IMR-90 (cell line): Measurements from ENCODE around the gene RAB19. TPM values are rescaled to one million over a fixed set of nuclear protein-coding genes. Genes with fewer than 3 reads are reported as not detected.

Experiments
- ATAC-seq: fragments of 200-7000 bp; cut with Tn5 transposase; 2 replicates; pipeline ENCODE4 v1.9.1; 2020; ENCODE audit warnings: low read depth, mild to moderate bottlenecking, moderate library complexity
- BruUV-seq: library from RNA; stranded (reverse); fragments of 400-500 nt; replicated peaks from 2 replicates; lab custom pipeline; 2021; lab: Mats Ljungman, UMichigan
- CTCF ChIA-PET: fragments of 300-600 bp; formaldehyde crosslinking; extraction: SDS; loops from one replicate; lab custom pipeline; 2021; ENCODE audit warnings: antibody characterized with exemption; lab: Yijun Ruan, JAX
- POLR2A ChIA-PET: fragments of 300-600 bp; sonication (Branson Sonifier 250); formaldehyde crosslinking; loops from one replicate; lab custom pipeline; 2022; ENCODE audit warnings: antibody characterized with exemption; ENCODE audit not compliant: unreplicated experiment; lab: Charles Lee
- DNase-seq: peaks from one replicate; pipeline ENCODE4 v3.0.0; 2013
- H2AFZ ChIP-seq: replicated peaks from 2 replicates; pipeline ENCODE3; 2013; ENCODE audit warnings: low read length, mild to moderate bottlenecking; ENCODE audit not compliant: poor library complexity
- H2AK5ac ChIP-seq: 2 replicates; pipeline ENCODE4 v1.6.1; 2013; ENCODE audit warnings: low read depth, low read length, inconsistent platforms
- H2AK9ac ChIP-seq: replicated peaks from 2 replicates; pipeline ENCODE3; 2013; ENCODE audit warnings: mild to moderate bottlenecking, low read depth, low read length, moderate library complexity; ENCODE audit not compliant: poor library complexity
- H2BK120ac ChIP-seq: 2 replicates; pipeline ENCODE4 v1.6.1; 2013; ENCODE audit warnings: low read depth, low read length, inconsistent platforms
- H2BK15ac ChIP-seq: 3 replicates; pipeline ENCODE4 v1.6.1; 2013; ENCODE audit warnings: low read depth, low read length, inconsistent platforms
- H2BK20ac ChIP-seq: 2 replicates; pipeline ENCODE4 v1.6.1; 2013; ENCODE audit warnings: low read depth, mild to moderate bottlenecking, inconsistent platforms, low read length, moderate library complexity
- H2BK5ac ChIP-seq: 2 replicates; pipeline ENCODE4 v1.6.1; 2013; ENCODE audit warnings: mild to moderate bottlenecking, low read depth, low read length, inconsistent platforms; ENCODE audit not compliant: poor library complexity, severe bottlenecking
- H3K14ac ChIP-seq: replicated peaks from 2 replicates; pipeline ENCODE4 v1.6.1; 2013; ENCODE audit warnings: low read depth, low read length, inconsistent platforms
- H3K18ac ChIP-seq: 2 replicates; pipeline ENCODE4 v1.6.1; 2013; ENCODE audit warnings: low read depth, low read length, control low read depth
- H3K23ac ChIP-seq: 2 replicates; pipeline ENCODE4 v1.6.1; 2013; ENCODE audit warnings: low read depth, low read length, inconsistent platforms
- H3K27ac ChIP-seq: 2 replicates; pipeline ENCODE4 v1.5.1; 2013; ENCODE audit warnings: mild to moderate bottlenecking, control low read depth, low read length; ENCODE audit not compliant: insufficient read depth
- H3K27me3 ChIP-seq: 2 replicates; pipeline ENCODE4 v1.6.1; 2013; ENCODE audit warnings: low read length; ENCODE audit not compliant: control insufficient read depth, insufficient read depth
- H3K36me3 ChIP-seq: 2 replicates; pipeline ENCODE4 v1.6.1; 2013; ENCODE audit warnings: low read length, mixed read lengths; ENCODE audit not compliant: control insufficient read depth, insufficient read depth
- H3K4ac ChIP-seq: 2 replicates; pipeline ENCODE4 v1.6.1; 2013; ENCODE audit warnings: low read depth, low read length, inconsistent platforms
- H3K4me1 ChIP-seq: 2 replicates; pipeline ENCODE4 v1.6.1; 2013; ENCODE audit warnings: low read length, mixed read lengths; ENCODE audit not compliant: control insufficient read depth, insufficient read depth
- H3K4me2 ChIP-seq: 2 replicates; pipeline ENCODE4 v1.6.1; 2013; ENCODE audit warnings: low read depth, mild to moderate bottlenecking, control low read depth, low read length, moderate library complexity
- H3K4me3 ChIP-seq: 2 replicates; pipeline ENCODE4 v1.5.1; 2013; ENCODE audit warnings: low read depth, mild to moderate bottlenecking, control low read depth, low read length, moderate library complexity; ENCODE audit not compliant: insufficient read depth
- H3K56ac ChIP-seq: 2 replicates; pipeline ENCODE4 v1.6.1; 2013; ENCODE audit warnings: low read length, inconsistent platforms; ENCODE audit not compliant: insufficient read depth; ENCODE audit errors: extremely low read depth
- H3K79me1 ChIP-seq, 2 experiments: 2 replicates each; pipeline ENCODE4 v1.6.1; 2013; ENCODE audit warnings: low read length in 2 of 2, inconsistent platforms in 1 of 2, low read depth in 1 of 2
- H3K9ac ChIP-seq: 2 replicates; pipeline ENCODE4 v1.6.1; 2013; ENCODE audit warnings: low read depth, low read length, control low read depth
- H3K9me1 ChIP-seq: 2 replicates; pipeline ENCODE4 v1.6.1; 2013; ENCODE audit warnings: low read length, inconsistent platforms; ENCODE audit not compliant: insufficient read depth
- H3K9me3 ChIP-seq: 2 replicates; pipeline ENCODE4 v1.6.1; 2013; ENCODE audit warnings: low read length; ENCODE audit not compliant: control insufficient read depth, insufficient read depth
- H4K20me1 ChIP-seq: 2 replicates; pipeline ENCODE4 v1.6.1; 2013; ENCODE audit warnings: low read length, inconsistent platforms; ENCODE audit not compliant: insufficient read depth
- H4K5ac ChIP-seq: 2 replicates; pipeline ENCODE4 v1.6.1; 2013; ENCODE audit warnings: mild to moderate bottlenecking, low read depth, low read length, control low read depth
- H4K8ac ChIP-seq, 2 experiments: 2 replicates each; pipeline ENCODE4 v1.6.1; 2013; ENCODE audit warnings: low read depth in 2 of 2, low read length in 2 of 2, control low read depth in 1 of 2, inconsistent platforms in 1 of 2
- H4K91ac ChIP-seq: 2 replicates; pipeline ENCODE4 v1.6.1; 2013; ENCODE audit warnings: low read depth, low read length, inconsistent platforms; ENCODE audit not compliant: insufficient read depth
- BHLHE40 ChIP-seq: fragments of 150-350 bp; IDR thresholded peaks from 2 replicates; pipeline ENCODE4 v1.6.1; 2016; ENCODE audit warnings: mild to moderate bottlenecking, low read depth, low read length
- CEBPB ChIP-seq: IDR thresholded peaks from 2 replicates; pipeline ENCODE4 v1.6.1; 2012; ENCODE audit warnings: low read depth, low read length, improper control_type of control experiment
- FOS ChIP-seq: fragments of 150-350 bp; IDR thresholded peaks from 2 replicates; pipeline ENCODE4 v1.6.1; 2016; ENCODE audit warnings: low read depth, low read length
- MAFK ChIP-seq: IDR thresholded peaks from 2 replicates; pipeline ENCODE4 v1.6.1; 2012; ENCODE audit warnings: low read depth, low read length, improper control_type of control experiment
- MXI1 ChIP-seq: IDR thresholded peaks from 2 replicates; pipeline ENCODE4 v1.6.1; 2012; ENCODE audit warnings: low read depth, mild to moderate bottlenecking, low read length, moderate library complexity, borderline replicate concordance
- NFE2L2 ChIP-seq: fragments of 150-350 bp; IDR thresholded peaks from 2 replicates; pipeline ENCODE4 v1.6.1; 2016; ENCODE audit warnings: low read depth, mild to moderate bottlenecking, low read length
- POLR2A ChIP-seq: IDR thresholded peaks from 2 replicates; pipeline ENCODE4 v1.6.1; 2012; ENCODE audit warnings: mild to moderate bottlenecking, low read depth, low read length
- RAD21 ChIP-seq: IDR thresholded peaks from 2 replicates; pipeline ENCODE4 v1.6.1; 2012; ENCODE audit warnings: low read length, improper control_type of control experiment
- SMC3 ChIP-seq: fragments of 150-350 bp; IDR thresholded peaks from 2 replicates; pipeline ENCODE4 v1.6.1; 2016; ENCODE audit warnings: low read depth, mild to moderate bottlenecking, antibody characterized with exemption, low read length, moderate library complexity
- WGBS, 2 experiments: methylation state at CpG; one replicate each; pipeline versions ENCODE4 v1.1.5 to v1.1.7; 2013; ENCODE audit warnings: missing lambda C conversion rate in 2 of 2; ENCODE audit not compliant: insufficient read length in 1 of 2; ENCODE audit errors: extremely low coverage in 2 of 2; 5-methylcytosine and 5-hydroxymethylcytosine counted together
- dilution Hi-C: fragments of 300-500 bp; cut with HindIII; formaldehyde crosslinking; loops from one replicate; pipeline ENCODE4 v1.14.3; 2018; ENCODE audit warnings: low sequenced_read_pairs; ENCODE audit not compliant: unreplicated experiment
- in situ Hi-C: fragments of 300-500 bp; cut with MboI; formaldehyde crosslinking; loops from 3 replicates; pipeline ENCODE4 v1.14.3; 2019; ENCODE audit warnings: low sequenced_read_pairs, inconsistent platforms, mixed read lengths
- intact Hi-C: fragments of 100-400 bp; cut with micrococcal nuclease; formaldehyde crosslinking; loops from 2 replicates; pipeline ENCODE4 v1.10.0; 2022
- polyA plus RNA-seq, 3 experiments: library from polyadenylated mRNA; depleted of rRNA; stranded (reverse); fragments of >200 nt; gene quantifications; 2 replicates each; pipeline ENCODE4 v1.2.3, GENCODE V29; 2012; ENCODE audit warnings: low replicate concordance in 1 of 3
- total RNA-seq: library from RNA; depleted of rRNA; stranded (reverse); fragments of >200 nt; gene quantifications from 2 replicates; pipeline ENCODE4 v1.2.3, GENCODE V29; 2012
- TF ChIP-seq, protein P1 (sequence below): fragments of 150-350 bp; IDR thresholded peaks from 2 replicates; pipeline ENCODE4 v1.6.1; 2016; ENCODE audit warnings: low read depth, mild to moderate bottlenecking, low read length, moderate library complexity, borderline replicate concordance
- TF ChIP-seq, protein P2 (sequence below): conservative IDR thresholded peaks from 2 replicates; pipeline ENCODE4 v1.5.1; 2012; ENCODE audit warnings: mild to moderate bottlenecking, low read depth, low read length, improper control_type of control experiment
- TF ChIP-seq, protein P3 (sequence below): fragments of 150-350 bp; IDR thresholded peaks from 2 replicates; pipeline ENCODE4 v1.6.1; 2017; ENCODE audit warnings: mild to moderate bottlenecking, antibody characterized with exemption, low read length, low read depth

RAB19 gene
- total and polyA plus RNA-seq, 2 of the 4 experiments (the other 2 are of a cell fraction) = not detected

DNA sequence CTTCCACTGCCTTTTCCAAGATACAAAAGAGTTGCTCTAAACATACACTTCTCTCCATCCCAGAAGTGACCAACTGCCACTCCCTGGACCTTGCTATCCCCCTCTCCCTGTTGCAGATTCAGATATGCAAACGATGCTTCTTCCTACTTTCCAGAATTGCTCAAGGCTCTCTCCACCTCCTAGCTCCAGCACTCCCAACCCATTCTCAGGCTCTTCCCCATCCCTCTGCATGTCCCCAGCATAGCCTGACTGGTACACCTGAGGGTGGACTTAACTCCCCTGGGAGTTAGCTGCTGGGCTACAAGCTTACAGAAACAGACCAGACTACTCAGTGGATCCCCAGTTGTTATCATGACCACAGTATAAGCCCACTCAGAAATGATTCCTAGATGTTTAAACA lies 47.9 kb downstream of the RAB19 start:
- H2BK15ac ChIP-seq = no peak overlapping the region
- H3K27ac ChIP-seq = no peak overlapping the region
- intact Hi-C loops = no loop called here
- no peak overlapping the region for H3K56ac ChIP-seq
- in situ Hi-C loops = no loop called here
- no peak overlapping the region for H3K23ac ChIP-seq
- no peaks in the 10 kb centered on the region for H4K20me1 ChIP-seq
- ChIA-PET POLR2A (no interaction called here), CTCF (interaction anchor here (0.6 kb wide), 1 partner anchor 1098 kb away, joined by 5 read pairs; no protein-coding TSS in a partner anchor)
- no peak for DNase-seq
- no peak overlapping the region for H4K91ac ChIP-seq
- H2AK5ac ChIP-seq = no peak overlapping the region
- H3K79me1 ChIP-seq = peaks cover 4 to 6% of the 10 kb centered on the region in 2 experiments; a peak in 2 of 4 replicates
- no peak overlapping the region for H3K14ac ChIP-seq
- no CpG with 5 or more reads among the region's 1 CpG for WGBS, 2 experiments
- no peaks in the 10 kb centered on the region for H3K27me3 ChIP-seq
- no peak overlapping the region for H3K4me2 ChIP-seq
- no peak overlapping the region for H3K4me3 ChIP-seq
- H2AFZ ChIP-seq = no peak overlapping the region
- no peak overlapping the region for H2AK9ac ChIP-seq
- no peak overlapping the region for H3K4ac ChIP-seq
- BruUV-seq = no TSS peak
- H3K9ac ChIP-seq = no peak overlapping the region
- H3K4me1 ChIP-seq = no peaks in the 10 kb centered on the region
- H3K36me3 ChIP-seq = peaks cover 28% of the 10 kb centered on the region
- H4K5ac ChIP-seq = no peak overlapping the region
- H2BK120ac ChIP-seq = no peak overlapping the region
- no peaks in the 10 kb centered on the region for H3K9me3 ChIP-seq
- no peak overlapping the region for H2BK5ac ChIP-seq
- no peak for TF ChIP-seq SMC3
- TF ChIP-seq, protein P1, sequence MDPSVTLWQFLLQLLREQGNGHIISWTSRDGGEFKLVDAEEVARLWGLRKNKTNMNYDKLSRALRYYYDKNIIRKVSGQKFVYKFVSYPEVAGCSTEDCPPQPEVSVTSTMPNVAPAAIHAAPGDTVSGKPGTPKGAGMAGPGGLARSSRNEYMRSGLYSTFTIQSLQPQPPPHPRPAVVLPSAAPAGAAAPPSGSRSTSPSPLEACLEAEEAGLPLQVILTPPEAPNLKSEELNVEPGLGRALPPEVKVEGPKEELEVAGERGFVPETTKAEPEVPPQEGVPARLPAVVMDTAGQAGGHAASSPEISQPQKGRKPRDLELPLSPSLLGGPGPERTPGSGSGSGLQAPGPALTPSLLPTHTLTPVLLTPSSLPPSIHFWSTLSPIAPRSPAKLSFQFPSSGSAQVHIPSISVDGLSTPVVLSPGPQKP = no peak
- no peak for TF ChIP-seq FOS
- no peak for TF ChIP-seq MAFK
- TF ChIP-seq, protein P2, sequence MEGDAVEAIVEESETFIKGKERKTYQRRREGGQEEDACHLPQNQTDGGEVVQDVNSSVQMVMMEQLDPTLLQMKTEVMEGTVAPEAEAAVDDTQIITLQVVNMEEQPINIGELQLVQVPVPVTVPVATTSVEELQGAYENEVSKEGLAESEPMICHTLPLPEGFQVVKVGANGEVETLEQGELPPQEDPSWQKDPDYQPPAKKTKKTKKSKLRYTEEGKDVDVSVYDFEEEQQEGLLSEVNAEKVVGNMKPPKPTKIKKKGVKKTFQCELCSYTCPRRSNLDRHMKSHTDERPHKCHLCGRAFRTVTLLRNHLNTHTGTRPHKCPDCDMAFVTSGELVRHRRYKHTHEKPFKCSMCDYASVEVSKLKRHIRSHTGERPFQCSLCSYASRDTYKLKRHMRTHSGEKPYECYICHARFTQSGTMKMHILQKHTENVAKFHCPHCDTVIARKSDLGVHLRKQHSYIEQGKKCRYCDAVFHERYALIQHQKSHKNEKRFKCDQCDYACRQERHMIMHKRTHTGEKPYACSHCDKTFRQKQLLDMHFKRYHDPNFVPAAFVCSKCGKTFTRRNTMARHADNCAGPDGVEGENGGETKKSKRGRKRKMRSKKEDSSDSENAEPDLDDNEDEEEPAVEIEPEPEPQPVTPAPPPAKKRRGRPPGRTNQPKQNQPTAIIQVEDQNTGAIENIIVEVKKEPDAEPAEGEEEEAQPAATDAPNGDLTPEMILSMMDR = no peak
- no peak for TF ChIP-seq POLR2A
- TF ChIP-seq RAD21 = no peak
- TF ChIP-seq, protein P3, sequence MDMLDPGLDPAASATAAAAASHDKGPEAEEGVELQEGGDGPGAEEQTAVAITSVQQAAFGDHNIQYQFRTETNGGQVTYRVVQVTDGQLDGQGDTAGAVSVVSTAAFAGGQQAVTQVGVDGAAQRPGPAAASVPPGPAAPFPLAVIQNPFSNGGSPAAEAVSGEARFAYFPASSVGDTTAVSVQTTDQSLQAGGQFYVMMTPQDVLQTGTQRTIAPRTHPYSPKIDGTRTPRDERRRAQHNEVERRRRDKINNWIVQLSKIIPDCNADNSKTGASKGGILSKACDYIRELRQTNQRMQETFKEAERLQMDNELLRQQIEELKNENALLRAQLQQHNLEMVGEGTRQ = no peak
- TF ChIP-seq MXI1 = no peak
- TF ChIP-seq CEBPB = no peak
- TF ChIP-seq NFE2L2 = no peak
- no peak for TF ChIP-seq BHLHE40
- H3K18ac ChIP-seq = no peak overlapping the region
- dilution Hi-C loops = no loop called here
- no peak overlapping the region for H2BK20ac ChIP-seq
- peaks cover 10% of the 10 kb centered on the region; the same call in 1 of the 2 replicates for H3K9me1 ChIP-seq
- ATAC-seq = no peak
- H4K8ac ChIP-seq = no peak overlapping the region
